HuH-7.5 (cell line): Measurements from ENCODE around the gene RNF19B.

Experiments
- DNase-seq: peaks from one replicate; pipeline ENCODE4 v3.0.0; 2011; ENCODE audit warnings: low spot score

Gene RNF19B

DNA sequence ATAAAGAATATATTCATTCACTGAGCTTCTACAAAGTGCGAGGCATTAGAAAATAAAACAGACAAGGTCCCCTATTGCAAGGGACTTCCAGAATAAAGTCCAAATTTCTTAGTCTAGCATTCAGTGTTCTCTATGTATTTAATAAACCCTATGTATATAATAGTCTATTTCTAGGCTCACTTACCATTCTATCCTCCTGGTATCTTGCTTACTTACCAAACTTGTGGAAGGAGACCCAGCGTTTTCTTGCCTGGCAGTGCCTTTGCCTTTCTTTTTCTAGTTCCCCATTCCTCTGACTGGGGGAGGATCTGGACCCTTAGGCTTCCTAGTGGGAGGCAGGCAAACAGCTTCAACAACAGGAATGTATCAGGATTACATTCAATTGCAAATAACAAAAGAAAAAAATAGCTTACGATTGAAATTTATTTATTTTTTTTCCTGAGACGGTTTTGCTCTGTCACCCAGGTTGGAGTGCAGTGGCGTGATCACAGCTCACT, 690 bp upstream of the RNF19B start:
- DNase-seq = no peak

GRCh38 chr1:32963746-32964460, 706 bp downstream of the RNF19B start:
- DNase-seq = peak; percentile 69

GRCh38 chr1:32962248-32962896, 2.2 kb downstream of the RNF19B start:
- DNase-seq = no peak

- no peak for DNase-seq
These were observed 3.7 kb downstream of the RNF19B start for GRCh38 chr1:32960819-32961355.

DNA sequence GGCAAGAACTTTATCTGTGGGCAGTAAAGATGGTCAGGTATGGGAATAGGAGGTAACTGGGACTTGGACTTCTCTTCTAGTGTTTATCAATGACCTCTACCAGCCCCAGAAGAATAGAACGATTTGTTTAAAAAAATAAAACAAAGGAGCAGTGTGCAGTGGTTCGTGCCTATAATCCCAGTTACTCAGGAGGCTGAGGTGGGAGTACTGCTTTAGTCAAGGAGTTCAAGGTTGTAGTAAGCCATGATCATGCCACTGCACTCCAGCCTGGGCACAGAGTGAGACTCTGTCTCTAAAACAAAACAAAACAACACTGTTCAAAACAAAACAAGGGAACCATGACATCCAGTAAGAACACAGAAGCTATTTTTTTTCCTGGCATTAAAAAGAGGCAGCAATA, 4.3 kb downstream of the RNF19B start:
- no peak for DNase-seq

GRCh38 chr1:32958827-32959226, 5.8 kb downstream of the RNF19B start:
- DNase-seq = no peak

DNA sequence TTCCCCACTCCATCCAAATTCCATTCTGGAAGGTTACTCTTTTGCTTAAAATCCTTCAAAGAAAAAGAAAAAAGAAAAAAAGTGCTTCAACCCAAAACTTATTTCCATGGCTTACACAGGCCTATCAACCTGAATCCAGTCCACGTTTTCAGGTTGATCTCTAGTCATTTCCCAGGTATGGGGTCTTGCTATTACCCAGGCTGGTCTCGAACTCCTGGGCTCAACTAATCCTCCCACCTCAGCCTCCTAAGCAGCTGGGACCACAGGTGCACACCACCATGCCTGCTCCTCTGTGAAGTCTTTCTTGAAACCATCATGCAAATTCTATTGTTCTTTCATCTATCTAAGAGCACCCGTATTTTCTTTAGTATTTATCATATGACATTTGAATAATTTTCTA, 7.6 kb downstream of the RNF19B start:
- no peak for DNase-seq

GRCh38 chr1:32954168-32954567, 10.4 kb downstream of the RNF19B start:
- DNase-seq = no peak

DNA sequence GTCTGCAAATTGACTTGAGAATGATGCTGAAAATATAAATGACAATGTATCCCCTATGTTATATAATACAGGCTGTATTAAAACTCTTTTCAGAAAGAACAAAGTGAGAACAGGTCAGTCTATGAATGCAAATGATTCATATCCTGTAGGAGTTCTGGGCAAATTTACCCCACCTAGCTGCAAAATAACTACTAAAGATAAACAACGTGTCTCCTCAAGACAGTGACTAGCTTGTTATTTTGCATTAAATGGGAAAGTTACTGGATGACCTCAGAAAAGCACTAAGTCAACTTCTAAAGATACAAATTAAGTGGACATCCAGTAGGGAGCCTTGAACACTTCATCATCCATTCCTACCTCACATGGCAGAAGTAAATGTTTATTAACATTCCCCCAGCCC, 11.1 kb downstream of the RNF19B start:
- no peak for DNase-seq

DNA sequence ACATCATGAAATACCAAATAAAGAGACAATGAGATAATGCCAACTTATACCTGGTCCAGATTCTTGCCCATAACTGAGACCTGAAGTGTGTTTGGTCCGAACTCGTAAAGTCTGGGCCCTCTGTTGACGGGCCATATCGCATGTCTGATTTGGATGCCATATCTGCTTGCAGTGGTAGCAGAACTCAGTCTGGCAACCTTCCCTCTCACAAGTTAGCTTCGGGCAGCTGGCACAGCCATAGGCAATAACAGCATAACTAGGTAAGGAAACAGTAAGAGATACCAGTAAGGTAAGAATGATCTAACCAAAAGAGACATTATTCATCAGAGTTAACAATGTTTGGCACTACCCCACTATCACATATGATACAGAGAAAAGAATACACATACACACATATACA, 15.1 kb downstream of the RNF19B start:
- no peak for DNase-seq

- DNase-seq = peak; percentile 25
These were observed 15.7 kb downstream of the RNF19B start for GRCh38 chr1:32948905-32949304.

- DNase-seq = no peak
These were observed 16.3 kb downstream of the RNF19B start for GRCh38 chr1:32948390-32948722.

- no peak for DNase-seq
These were observed 16.8 kb downstream of the RNF19B start for GRCh38 chr1:32947669-32948389.

DNA sequence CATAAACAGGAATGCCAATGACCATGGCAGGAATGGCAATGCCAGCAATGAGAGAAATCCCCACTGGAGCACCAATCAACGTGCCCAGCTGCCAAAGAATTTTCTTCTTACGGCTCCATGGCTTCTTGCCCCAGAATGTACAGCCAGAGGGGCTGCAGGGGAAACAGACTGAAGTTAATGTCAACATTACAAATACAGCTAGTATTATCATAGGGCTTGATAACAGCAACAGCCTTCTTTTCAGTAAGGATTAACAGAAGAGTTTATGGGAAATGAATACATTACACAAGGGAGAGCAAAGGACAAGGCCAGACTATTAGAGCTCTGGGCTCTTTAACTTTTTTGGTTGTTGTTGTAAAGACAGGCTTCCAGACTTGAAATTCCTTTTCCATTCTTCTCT, 18.2 kb downstream of the RNF19B start:
- DNase-seq = no peak

DNA sequence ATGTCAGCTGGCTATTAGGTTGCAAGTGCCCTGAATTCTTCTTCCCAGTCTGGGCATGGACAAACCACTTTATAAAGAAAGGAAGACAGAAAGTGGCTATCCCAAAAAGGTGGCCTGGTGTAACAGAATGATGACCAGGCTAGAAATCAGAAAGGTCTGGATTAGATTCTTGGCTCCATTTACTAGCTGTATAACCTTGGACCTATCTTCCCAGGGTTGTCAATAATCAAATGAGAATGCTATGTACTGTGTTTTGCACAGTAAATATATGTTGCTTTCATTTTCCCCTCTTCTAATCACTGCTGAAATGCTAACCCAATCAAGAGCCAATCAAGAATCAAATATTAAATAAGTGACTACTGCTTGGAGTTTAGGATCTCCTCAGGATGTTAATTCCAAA, 20.4 kb downstream of the RNF19B start:
- DNase-seq = no peak

DNA sequence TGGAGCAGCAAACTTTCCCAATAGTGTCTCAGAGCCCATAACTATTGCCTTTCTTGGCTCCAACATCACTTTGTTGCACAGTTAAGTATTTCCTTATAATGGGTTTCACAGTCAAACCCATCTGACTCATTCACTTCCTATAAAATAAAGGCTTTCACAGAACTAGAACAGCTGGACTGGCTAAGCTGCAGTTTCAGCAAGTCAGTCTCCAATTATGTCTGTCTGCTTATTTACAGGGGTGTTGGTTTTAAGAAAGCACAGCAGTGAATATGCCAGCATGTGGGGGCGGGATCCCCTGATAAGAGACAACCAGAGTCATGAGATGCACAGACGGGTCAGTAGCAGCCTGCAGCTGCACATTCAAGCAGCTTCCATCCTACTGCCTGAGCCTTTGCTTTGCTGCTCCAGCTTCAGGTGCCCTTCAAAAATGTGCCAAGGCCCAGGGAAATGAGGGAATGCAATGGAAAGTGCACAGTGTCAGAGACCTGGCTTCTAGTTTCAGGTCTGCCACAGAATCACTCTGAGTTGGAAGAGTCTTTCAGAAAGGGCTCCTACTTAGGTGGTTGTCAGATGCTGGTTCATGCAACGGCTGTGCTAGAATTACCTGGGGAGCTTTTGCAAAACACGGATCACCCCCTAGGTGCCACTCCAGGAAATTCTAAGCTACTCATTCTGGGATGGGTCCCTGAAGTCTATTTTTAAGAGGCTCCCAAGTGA, 24.8 kb downstream of the RNF19B start:
- no peak for DNase-seq

- DNase-seq = no peak
These were observed 27.5 kb downstream of the RNF19B start for GRCh38 chr1:32937061-32937460.

DNA sequence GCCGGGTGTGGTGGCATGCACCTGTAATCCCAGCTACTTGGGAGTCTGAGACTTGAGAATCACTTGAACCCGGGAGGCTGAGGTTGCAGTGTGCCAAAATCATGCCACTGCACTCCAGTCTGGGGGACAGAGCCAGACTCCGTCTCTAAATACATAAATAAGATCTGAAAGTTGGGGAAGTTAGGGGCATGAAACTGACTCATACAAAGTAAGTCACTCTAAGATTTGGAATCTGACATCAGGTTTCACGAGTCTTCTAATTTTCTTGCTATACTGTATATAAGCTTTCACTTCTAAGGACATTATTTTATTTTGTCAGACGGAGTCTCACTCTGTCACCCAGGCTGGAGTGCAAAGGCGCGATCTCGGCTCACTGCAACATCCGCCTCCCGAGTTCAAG, 30.1 kb downstream of the RNF19B start:
- DNase-seq = no peak

- DNase-seq = peak; percentile 34
These were observed 30.8 kb downstream of the RNF19B start for GRCh38 chr1:32933742-32934322.

DNA sequence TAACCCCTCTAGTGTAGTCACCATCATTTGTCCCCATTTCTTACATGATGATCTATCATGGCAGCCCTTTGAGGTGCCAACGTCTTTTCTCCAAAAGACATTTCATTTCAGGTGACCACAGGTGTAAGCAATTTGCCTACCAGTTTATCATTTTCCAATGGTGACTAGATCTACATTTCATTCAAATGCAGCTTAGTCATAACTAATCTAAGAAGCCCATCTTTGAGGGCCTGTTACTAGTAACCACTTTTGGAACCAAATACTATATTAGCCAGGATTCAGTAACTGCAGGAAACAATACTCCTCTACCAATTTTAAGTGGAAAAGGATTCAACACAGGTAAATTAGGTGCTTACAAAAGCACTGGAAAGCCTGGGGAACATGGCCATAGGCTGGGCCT, 32.8 kb downstream of the RNF19B start:
- DNase-seq = no peak

GRCh38 chr1:32929366-32929765, 35.2 kb downstream of the RNF19B start:
- DNase-seq = no peak

- DNase-seq = no peak
These were observed 35.9 kb downstream of the RNF19B start for GRCh38 chr1:32928715-32929114.
